SJSA1 (cell line): ENCODE results near the gene UGT1A4. TPM values are rescaled to one million over a fixed set of nuclear protein-coding genes. Genes with fewer than 3 reads are reported as not detected.
"Not testable (repeated sequence)": the region's sequence is repeated elsewhere in the genome, so short reads cannot be mapped to it uniquely, and the experiment has no call there.

ENCODE experiments used
- DNase-seq, 2 experiments: peaks; one replicate each; pipeline ENCODE4 v3.0.0-alpha.2; 2015 to 2020; ENCODE audit warnings: low spot score in 2 of 2, low read depth in 1 of 2
- H3K27ac ChIP-seq: fragments of 250-450 bp; sonication (Bioruptor Pico); 2 replicates; pipeline ENCODE4 v1.5.1; 2020; ENCODE audit warnings: mild to moderate bottlenecking, moderate library complexity
- H3K27me3 ChIP-seq: fragments of 250-450 bp; sonication (Bioruptor Pico); replicated peaks from 2 replicates; pipeline ENCODE4 v1.5.1; 2020; ENCODE audit warnings: mild to moderate bottlenecking, moderate library complexity
- H3K36me3 ChIP-seq: fragments of 250-450 bp; sonication (Bioruptor Pico); 2 replicates; pipeline ENCODE4 v1.5.1; 2020; ENCODE audit warnings: mild to moderate bottlenecking
- H3K4me1 ChIP-seq: fragments of 250-450 bp; sonication (Bioruptor Pico); replicated peaks from 2 replicates; pipeline ENCODE4 v1.6.1; 2021; ENCODE audit warnings: mild to moderate bottlenecking
- H3K4me3 ChIP-seq: fragments of 250-450 bp; sonication (Bioruptor Pico); 2 replicates; pipeline ENCODE4 v1.5.1; 2020; ENCODE audit warnings: mild to moderate bottlenecking
- H3K9me3 ChIP-seq: fragments of 250-450 bp; sonication (Bioruptor Pico); replicated peaks from 2 replicates; pipeline ENCODE4 v1.5.1; 2020; ENCODE audit warnings: mild to moderate bottlenecking
- total RNA-seq: library from RNA; depleted of rRNA; stranded (reverse); fragments of >200 nt; shearing (Covaris generic); gene quantifications from 2 replicates; pipeline ENCODE4 v1.2.3, GENCODE V29; 2014

UGT1A4 gene
- total RNA-seq, 1 experiment from 2014 or later: not detected

GRCh38 chr2:233689501-233689900 is 29.0 kb upstream of the UGT1A4 start:
- Histone ChIP-seq H3K36me3 (no peaks in the 10 kb centered on the region), H3K27ac (no peak overlapping the region), H3K4me1 (no peaks in the 10 kb centered on the region), H3K27me3 (no peaks in the 10 kb centered on the region), H3K9me3 (no peaks in the 10 kb centered on the region), H3K4me3 (no peak overlapping the region)
- DNase-seq: no peak

- Histone ChIP-seq H3K9me3 (no peaks in the 10 kb centered on the region), H3K27ac (no peak overlapping the region), H3K4me1 (no peaks in the 10 kb centered on the region), H3K36me3 (no peaks in the 10 kb centered on the region), H3K27me3 (no peaks in the 10 kb centered on the region), H3K4me3 (no peak overlapping the region)
- no peak for DNase-seq
These were observed 28.1 kb upstream of the UGT1A4 start for GRCh38 chr2:233690444-233690843.

DNA sequence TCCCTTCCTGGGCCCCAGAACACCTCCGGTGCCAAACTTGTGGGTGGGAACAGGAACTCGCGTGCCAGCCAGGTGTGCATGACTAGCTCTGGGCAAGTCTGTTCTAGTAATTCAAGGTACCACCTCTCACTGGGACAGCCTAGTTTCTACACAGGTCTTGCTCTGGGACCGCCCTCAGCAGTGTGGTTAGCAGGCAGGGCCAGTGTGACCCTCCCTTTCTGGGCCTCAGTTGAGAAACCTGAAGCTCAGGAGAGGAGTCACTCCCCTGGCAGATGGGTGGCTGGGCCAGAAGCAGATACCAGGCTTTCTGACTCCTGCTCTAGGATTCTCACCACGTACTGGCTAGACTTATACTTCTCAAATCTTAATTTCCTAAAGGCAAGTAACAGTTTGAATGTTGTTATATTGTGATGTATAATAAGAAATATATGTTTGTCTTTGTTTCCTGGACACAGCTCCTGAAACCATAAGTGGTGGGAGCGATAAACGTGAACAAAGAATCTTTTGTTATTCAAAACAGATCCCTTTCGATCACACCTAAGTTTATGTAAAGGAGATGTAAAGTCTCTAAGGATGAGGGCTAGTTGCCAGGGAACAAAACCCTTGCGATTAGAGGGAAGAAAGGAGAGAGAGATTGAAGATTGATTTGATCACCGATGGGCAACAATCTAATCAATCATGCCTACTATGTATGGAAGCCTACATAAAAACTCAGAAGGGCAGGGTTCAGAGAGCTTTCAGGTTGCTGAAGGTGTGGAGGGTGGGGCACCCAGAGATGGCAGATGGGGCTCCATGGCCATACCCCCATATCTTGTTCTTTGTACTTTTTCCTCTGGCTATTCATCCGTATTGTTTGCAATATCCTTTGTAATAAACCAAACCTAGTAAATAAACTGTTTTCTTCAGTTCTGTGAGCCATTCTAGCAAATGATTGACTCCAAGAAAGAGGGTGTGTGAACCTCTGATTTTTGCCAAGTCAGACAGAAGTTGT is 26.8 kb upstream of the UGT1A4 start:
- H3K4me3 ChIP-seq: no peak overlapping the region
- H3K36me3 ChIP-seq: no peaks in the 10 kb centered on the region
- no peak for DNase-seq
- H3K27ac ChIP-seq: no peak overlapping the region
- no peaks in the 10 kb centered on the region for H3K9me3 ChIP-seq
- H3K4me1 ChIP-seq: no peaks in the 10 kb centered on the region
- no peaks in the 10 kb centered on the region for H3K27me3 ChIP-seq

- Histone ChIP-seq H3K9me3 (no peaks in the 10 kb centered on the region), H3K27ac (no peak within 1 kb of the TSS), H3K36me3 (no peaks in the 10 kb centered on the region), H3K4me1 (no peaks in the 10 kb centered on the region), H3K4me3 (no peak within 1 kb of the TSS), H3K27me3 (no peaks in the 10 kb centered on the region)
- DNase-seq: no peak
These were observed 25.9 kb upstream of the UGT1A4 start, which contains the start of gene UGT1A6 for GRCh38 chr2:233692648-233693047. Gene UGT1A6, plus strand, starts transcription at chr2:233692890. Its CDS starts 115 bp downstream, at chr2:233693005.

GRCh38 chr2:233693963-233694362 is 24.6 kb upstream of the UGT1A4 start:
- no peak for DNase-seq
- Histone ChIP-seq H3K36me3 (no peaks in the 10 kb centered on the region), H3K27ac (no peak overlapping the region)

DNA sequence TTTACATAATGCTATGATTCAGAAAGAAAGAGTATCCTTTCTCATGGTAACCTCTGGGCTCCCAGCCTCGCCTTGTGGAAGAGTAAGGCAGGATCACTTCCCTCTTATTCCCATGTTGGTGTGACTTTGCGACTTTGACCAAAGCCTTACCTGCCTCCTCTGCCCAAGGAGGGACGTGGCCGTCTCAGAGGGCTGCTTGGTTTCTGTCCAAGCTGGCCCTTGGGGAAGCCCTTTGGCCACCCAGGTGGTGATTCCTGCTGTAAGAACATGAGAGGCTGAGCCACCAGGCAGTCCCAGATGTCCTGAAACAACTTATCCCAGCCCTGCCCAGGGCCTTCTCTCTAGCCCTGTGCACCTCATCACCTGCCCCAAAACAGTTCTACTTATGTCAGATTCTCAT is 19.8 kb upstream of the UGT1A4 start:
- Histone ChIP-seq H3K27ac (no peak overlapping the region), H3K27me3 (no peaks in the 10 kb centered on the region), H3K4me1 (peaks cover 14% of the 10 kb centered on the region), H3K36me3 (no peaks in the 10 kb centered on the region), H3K4me3 (no peak overlapping the region), H3K9me3 (no peaks in the 10 kb centered on the region)
- DNase-seq: no peak

More at GRCh38 chr2:233693963-233694362, 24.6 kb upstream of the UGT1A4 start:
- no peaks in the 10 kb centered on the region; the same call in 1 of the 2 replicates for H3K4me1 ChIP-seq
- no peaks in the 10 kb centered on the region for H3K9me3 ChIP-seq
- H3K4me3 ChIP-seq: no peak overlapping the region
- no peaks in the 10 kb centered on the region for H3K27me3 ChIP-seq

- no peak for DNase-seq
- no peak overlapping the region for H3K4me3 ChIP-seq
- no peaks in the 10 kb centered on the region for H3K9me3 ChIP-seq
- H3K4me1 ChIP-seq: peaks cover 14% of the 10 kb centered on the region
- no peaks in the 10 kb centered on the region for H3K27me3 ChIP-seq
- no peaks in the 10 kb centered on the region for H3K36me3 ChIP-seq
- H3K27ac ChIP-seq: peak overlapping the region; percentile 98
These were observed 19.0 kb upstream of the UGT1A4 start for GRCh38 chr2:233699424-233700027.

DNA sequence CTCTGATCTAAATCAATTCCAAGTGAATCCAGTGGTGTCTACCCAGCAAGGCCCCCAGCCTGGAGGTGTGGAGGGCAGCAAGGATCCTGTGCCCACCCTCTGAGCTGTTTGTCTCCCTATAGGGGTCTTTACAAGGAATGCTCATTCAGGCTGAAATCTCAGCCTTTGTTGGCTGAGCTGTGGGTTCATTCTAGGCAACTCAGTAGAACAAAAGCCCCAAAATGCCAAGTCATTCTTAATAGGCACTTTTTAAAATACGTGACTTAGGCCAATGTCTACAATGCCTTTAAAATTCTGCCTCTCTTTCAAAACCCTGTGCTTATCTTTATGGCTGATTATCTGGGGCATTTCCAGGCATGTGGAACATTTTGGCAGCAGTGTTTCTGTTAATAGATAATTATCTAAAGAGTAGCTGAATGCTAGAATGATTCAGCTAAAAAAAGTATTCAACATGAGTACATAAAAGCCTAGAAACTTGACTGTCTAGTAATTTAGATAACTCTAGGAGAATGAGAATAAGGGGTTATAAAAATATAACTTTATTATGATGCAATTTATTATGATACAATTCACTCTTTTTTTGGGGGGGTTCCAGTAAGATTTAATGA is 18.4 kb upstream of the UGT1A4 start:
- peak in 1 of 2 experiments; percentile 63 for DNase-seq
- H3K4me3 ChIP-seq: no peak overlapping the region
- peaks cover 14% of the 10 kb centered on the region for H3K4me1 ChIP-seq
- peak overlapping the region; percentile 98 for H3K27ac ChIP-seq
- no peaks in the 10 kb centered on the region for H3K27me3 ChIP-seq
- H3K36me3 ChIP-seq: no peaks in the 10 kb centered on the region
- no peaks in the 10 kb centered on the region for H3K9me3 ChIP-seq

DNA sequence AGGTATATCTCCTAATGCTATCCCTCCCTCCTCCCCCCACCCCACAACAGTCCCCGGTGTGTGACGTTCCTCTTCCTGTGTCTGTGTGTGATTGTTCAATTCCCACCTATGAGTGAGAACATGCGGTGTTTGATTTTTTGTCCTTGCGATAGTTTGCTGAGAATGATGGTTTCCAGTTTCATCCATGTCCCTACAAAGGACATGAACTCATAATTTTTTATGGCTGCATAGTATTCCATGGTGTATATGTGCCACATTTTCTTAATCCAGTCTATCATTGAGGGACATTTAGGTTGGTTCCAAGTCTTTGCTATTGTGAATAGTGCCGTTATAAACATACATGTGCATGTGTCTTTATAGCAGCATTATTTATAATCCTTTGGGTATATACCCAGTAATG is 17.7 kb upstream of the UGT1A4 start:
- H3K27me3 ChIP-seq, H3K4me3 ChIP-seq, H3K36me3 ChIP-seq, H3K9me3 ChIP-seq, DNase-seq: not testable (repeated sequence)
- Histone ChIP-seq H3K4me1 (peaks cover 14% of the 10 kb centered on the region), H3K27ac (peak overlapping the region; percentile 98)

DNA sequence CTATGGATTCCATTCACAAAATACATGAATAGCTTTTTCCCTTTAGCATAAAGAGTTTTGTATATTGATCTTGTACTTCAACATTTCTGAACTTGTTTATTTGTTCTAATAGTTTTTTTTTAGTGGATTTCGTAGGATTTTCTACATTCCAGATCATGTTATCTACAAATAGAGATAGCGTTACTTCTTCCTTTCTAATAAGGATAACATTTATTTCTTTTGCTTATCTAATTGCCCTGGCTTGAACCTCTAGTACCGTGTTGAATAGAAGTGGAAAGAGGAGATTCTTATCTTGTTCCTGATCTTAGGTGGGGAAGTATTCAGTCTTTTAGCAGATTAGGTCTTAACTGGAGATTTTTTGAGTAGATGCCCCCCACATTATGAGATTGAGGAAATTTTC is 16.3 kb upstream of the UGT1A4 start:
- H3K27ac ChIP-seq: no peak overlapping the region
- H3K9me3 ChIP-seq: no peaks in the 10 kb centered on the region
- H3K4me1 ChIP-seq: peaks cover 27% of the 10 kb centered on the region
- H3K27me3 ChIP-seq: no peaks in the 10 kb centered on the region
- H3K4me3 ChIP-seq: no peak overlapping the region
- no peaks in the 10 kb centered on the region for H3K36me3 ChIP-seq
- no peak for DNase-seq

- Histone ChIP-seq H3K27me3 (no peaks in the 10 kb centered on the region), H3K4me1 (peaks cover 30% of the 10 kb centered on the region), H3K27ac (no peak overlapping the region), H3K36me3 (no peaks in the 10 kb centered on the region), H3K9me3 (no peaks in the 10 kb centered on the region), H3K4me3 (no peak overlapping the region)
- DNase-seq: no peak
These were observed 12.5 kb upstream of the UGT1A4 start for GRCh38 chr2:233705911-233706506.

GRCh38 chr2:233706720-233707119 is 11.8 kb upstream of the UGT1A4 start:
- DNase-seq: no peak
- no peak overlapping the region for H3K27ac ChIP-seq

DNA sequence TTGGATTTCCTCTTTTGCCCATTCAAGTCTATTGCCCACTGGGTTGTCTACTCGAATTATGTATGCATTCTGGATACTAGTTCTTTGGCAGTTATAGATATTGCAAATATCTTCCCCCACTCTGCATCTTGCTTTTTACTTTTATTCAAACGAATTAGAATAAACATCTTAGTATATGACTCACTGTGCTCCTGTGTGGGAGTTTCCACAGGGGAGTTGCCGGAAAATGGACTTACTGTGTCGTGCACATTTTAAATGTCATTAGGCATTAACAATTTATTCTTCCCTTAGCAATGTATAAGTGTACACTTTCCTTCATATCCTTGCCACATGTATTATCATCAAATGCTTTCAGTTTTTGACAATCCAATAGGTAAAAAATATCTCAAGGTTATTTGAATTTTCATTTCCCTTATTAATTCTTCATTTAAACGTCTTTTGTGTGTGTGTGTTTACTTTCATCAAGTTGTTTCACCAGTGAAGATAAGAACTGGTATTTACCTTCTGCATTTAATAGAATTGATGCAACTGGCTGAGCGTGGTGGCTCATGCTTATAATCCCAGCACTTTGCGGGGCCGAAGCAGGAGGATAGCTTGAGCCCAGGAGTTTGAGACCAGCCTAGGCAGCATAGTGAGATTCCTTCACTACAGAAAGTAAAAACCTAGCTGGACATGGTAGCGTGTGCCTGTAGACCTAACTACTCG is 10.4 kb upstream of the UGT1A4 start:
- H3K4me3 ChIP-seq: no peak overlapping the region
- peak overlapping the region; percentile 33 for H3K27ac ChIP-seq
- H3K27me3 ChIP-seq: no peaks in the 10 kb centered on the region
- peak in 1 of 2 experiments; percentile 50 for DNase-seq
- H3K4me1 ChIP-seq: peaks cover 33% of the 10 kb centered on the region
- no peaks in the 10 kb centered on the region for H3K9me3 ChIP-seq
- no peaks in the 10 kb centered on the region for H3K36me3 ChIP-seq

More at GRCh38 chr2:233706720-233707119, 11.8 kb upstream of the UGT1A4 start:
- H3K36me3 ChIP-seq: no peaks in the 10 kb centered on the region
- H3K27me3 ChIP-seq: no peaks in the 10 kb centered on the region
- peaks cover 33% of the 10 kb centered on the region for H3K4me1 ChIP-seq
- H3K9me3 ChIP-seq: no peaks in the 10 kb centered on the region
- no peak overlapping the region for H3K4me3 ChIP-seq
